Epithelial cell of esophagus (primary cell): Measurements from ENCODE around the gene NR1D1.

ENCODE experiments used
- DNase-seq: peaks from one replicate; pipeline ENCODE4 v3.0.0; 2010; ENCODE audit warnings: low read depth
- H3K4me3 ChIP-seq: 2 replicates; pipeline ENCODE4 v1.5.1; 2011; ENCODE audit warnings: mild to moderate bottlenecking, low read length, control low read depth
- CTCF ChIP-seq: IDR thresholded peaks from 2 replicates; pipeline ENCODE4 v1.5.1; 2011; ENCODE audit warnings: low read depth, mild to moderate bottlenecking, low read length, control low read depth, inconsistent platforms; ENCODE audit not compliant: insufficient read depth; ENCODE audit errors: missing control alignments

Gene NR1D1

GRCh38 chr17:40091691-40092397, 8.5 kb downstream of the NR1D1 start:
- DNase-seq, result no peak
- no peak overlapping the region for H3K4me3 ChIP-seq
- no peak for TF ChIP-seq CTCF

GRCh38 chr17:40090237-40091119, 9.9 kb downstream of the NR1D1 start:
- DNase-seq, result no peak
- no peak overlapping the region for H3K4me3 ChIP-seq
- TF ChIP-seq CTCF, result no peak

GRCh38 chr17:40089077-40089895, 11.1 kb downstream of the NR1D1 start:
- TF ChIP-seq CTCF, result no peak
- H3K4me3 ChIP-seq, result no peak overlapping the region
- no peak for DNase-seq

- DNase-seq, result no peak
- no peak overlapping the region for H3K4me3 ChIP-seq
- no peak for TF ChIP-seq CTCF
These were observed 12.3 kb downstream of the NR1D1 start for GRCh38 chr17:40087903-40088718.

GRCh38 chr17:40087049-40087794, 13.2 kb downstream of the NR1D1 start:
- H3K4me3 ChIP-seq, result no peak overlapping the region
- no peak for TF ChIP-seq CTCF
- DNase-seq, result no peak
